ENCODE data around the gene ANKEF1. TPM values are rescaled to one million over a fixed set of nuclear protein-coding genes. Genes with fewer than 3 reads are reported as not detected.

ANKEF1 gene
- total RNA-seq, 4 donors from 2014 or later: 0.62 to 1.4 (median 1.0) TPM

DNA sequence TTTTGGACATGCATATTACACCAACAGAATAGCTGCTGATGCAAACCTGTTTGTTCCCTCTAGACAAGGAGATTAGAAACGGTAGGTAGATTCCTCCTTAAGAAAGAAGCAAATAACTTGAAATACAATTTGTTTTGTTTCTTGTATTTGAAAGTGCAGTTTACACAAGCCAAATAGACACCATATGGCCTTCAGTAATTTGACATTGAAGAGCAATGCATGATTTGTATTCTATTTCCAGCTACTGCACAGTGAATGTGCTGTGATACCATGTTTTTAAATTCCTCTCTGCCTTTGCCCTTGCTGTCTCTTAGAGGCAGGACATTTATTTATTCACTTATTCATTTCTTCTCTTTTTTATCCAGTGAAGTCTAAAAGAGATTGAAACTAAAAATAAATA, 31.9 kb upstream of the ANKEF1 start:
- in situ Hi-C loops (cut with MboI; ENCODE audit: low sequenced_read_pairs in 4 of 4) (no loop called here), intact Hi-C loops (cut with DNase I; ENCODE audit: low total_unique reads) (no loop called here)
- TF ChIP-seq POLR2A (IDR thresholded peaks at IDR 0.05) (no peak), CTCF (IDR thresholded peaks at IDR 0.05 in 4 of 5, conservative IDR thresholded peaks at IDR 0.05 in 1 of 5) (no peak)
- H3K27ac ChIP-seq: no peak overlapping the region
- no peak overlapping the region for H3K4me3 ChIP-seq
- H3K27me3 ChIP-seq: no peaks in the 10 kb centered on the region
- ATAC-seq (no peak), DNase-seq (no peak)
- H3K36me3 ChIP-seq: no peaks in the 10 kb centered on the region
- no peaks in the 10 kb centered on the region for H3K9me3 ChIP-seq
- H3K4me1 ChIP-seq: no peaks in the 10 kb centered on the region

GRCh38 chr20:10004900-10005299, 29.9 kb upstream of the ANKEF1 start:
- intact Hi-C loops (cut with DNase I; ENCODE audit: low total_unique reads) (no loop called here), in situ Hi-C loops (cut with MboI; ENCODE audit: low sequenced_read_pairs in 4 of 4) (no loop called here)
- TF ChIP-seq CTCF (IDR thresholded peaks at IDR 0.05 in 4 of 5, conservative IDR thresholded peaks at IDR 0.05 in 1 of 5) (no peak), POLR2A (IDR thresholded peaks at IDR 0.05) (no peak)
- Histone ChIP-seq H3K4me3 (no peak overlapping the region), H3K36me3 (no peaks in the 10 kb centered on the region), H3K27ac (no peak overlapping the region), H3K27me3 (no peaks in the 10 kb centered on the region), H3K4me1 (no peaks in the 10 kb centered on the region), H3K9me3 (no peaks in the 10 kb centered on the region)
- DNase-seq: no peak
- no peak for ATAC-seq

GRCh38 chr20:10005885-10006284, 28.9 kb upstream of the ANKEF1 start:
- ATAC-seq (no peak), DNase-seq (no peak)
- Histone ChIP-seq H3K4me1 (no peaks in the 10 kb centered on the region), H3K27ac (no peak overlapping the region), H3K36me3 (no peaks in the 10 kb centered on the region), H3K9me3 (no peaks in the 10 kb centered on the region), H3K27me3 (no peaks in the 10 kb centered on the region), H3K4me3 (no peak overlapping the region)
- intact Hi-C loops (cut with DNase I; ENCODE audit: low total_unique reads) (no loop called here), in situ Hi-C loops (cut with MboI; ENCODE audit: low sequenced_read_pairs in 4 of 4) (no loop called here)
- TF ChIP-seq CTCF (IDR thresholded peaks at IDR 0.05 in 4 of 5, conservative IDR thresholded peaks at IDR 0.05 in 1 of 5) (no peak), POLR2A (IDR thresholded peaks at IDR 0.05) (no peak)

- H3K9me3 ChIP-seq: no peaks in the 10 kb centered on the region
- H3K36me3 ChIP-seq: no peaks in the 10 kb centered on the region
- no peaks in the 10 kb centered on the region for H3K27me3 ChIP-seq
- no peak overlapping the region for H3K27ac ChIP-seq
- TF ChIP-seq CTCF (IDR thresholded peaks at IDR 0.05 in 4 of 5, conservative IDR thresholded peaks at IDR 0.05 in 1 of 5): no peak
- TF ChIP-seq POLR2A (IDR thresholded peaks at IDR 0.05): no peak
- no peak overlapping the region for H3K4me3 ChIP-seq
- intact Hi-C loops (cut with DNase I; ENCODE audit: low total_unique reads) (no loop called here), in situ Hi-C loops (cut with MboI; ENCODE audit: low sequenced_read_pairs in 4 of 4) (no loop called here)
- ATAC-seq (peak in 1 of 2 donors; percentile 23), DNase-seq (no peak)
- no peaks in the 10 kb centered on the region for H3K4me1 ChIP-seq
Measured at GRCh38 chr20:10006447-10007090, 28.2 kb upstream of the ANKEF1 start.

DNA sequence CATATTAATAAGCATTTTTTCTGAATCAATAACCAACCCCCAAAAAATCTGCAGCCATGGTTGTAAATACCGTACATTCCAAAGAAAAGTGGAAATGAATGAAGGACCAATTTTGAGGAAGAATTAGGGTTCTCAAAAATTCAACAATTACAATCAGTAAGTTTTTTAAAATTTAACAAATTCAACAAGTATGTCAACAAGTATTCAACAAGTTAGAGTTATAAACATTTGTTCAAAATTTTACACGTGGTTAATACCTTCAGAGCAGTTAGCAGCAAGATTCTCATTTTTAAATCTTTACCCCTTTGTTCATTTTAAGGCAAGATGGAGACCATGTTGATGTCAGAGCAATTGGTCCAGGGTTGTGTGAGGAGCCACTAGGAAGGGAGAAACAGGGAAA, 27.6 kb upstream of the ANKEF1 start:
- no peak overlapping the region for H3K27ac ChIP-seq
- H3K4me3 ChIP-seq: no peak overlapping the region
- H3K27me3 ChIP-seq: no peaks in the 10 kb centered on the region
- no peaks in the 10 kb centered on the region for H3K36me3 ChIP-seq
- DNase-seq: no peak
- intact Hi-C loops (cut with DNase I; ENCODE audit: low total_unique reads) (no loop called here), in situ Hi-C loops (cut with MboI; ENCODE audit: low sequenced_read_pairs in 4 of 4) (no loop called here)
- no peak for ATAC-seq
- H3K9me3 ChIP-seq: no peaks in the 10 kb centered on the region
- no peaks in the 10 kb centered on the region for H3K4me1 ChIP-seq
- TF ChIP-seq CTCF (IDR thresholded peaks at IDR 0.05 in 4 of 5, conservative IDR thresholded peaks at IDR 0.05 in 1 of 5) (no peak), POLR2A (IDR thresholded peaks at IDR 0.05) (no peak)
